Measurements from ENCODE around the gene NRAP. TPM values are rescaled to one million over a fixed set of nuclear protein-coding genes. Genes with fewer than 3 reads are reported as not detected.

The NRAP gene
- total and polyA plus RNA-seq, 2 of the 4 experiments (the other 2 are of a cell fraction), result not detected

DNA sequence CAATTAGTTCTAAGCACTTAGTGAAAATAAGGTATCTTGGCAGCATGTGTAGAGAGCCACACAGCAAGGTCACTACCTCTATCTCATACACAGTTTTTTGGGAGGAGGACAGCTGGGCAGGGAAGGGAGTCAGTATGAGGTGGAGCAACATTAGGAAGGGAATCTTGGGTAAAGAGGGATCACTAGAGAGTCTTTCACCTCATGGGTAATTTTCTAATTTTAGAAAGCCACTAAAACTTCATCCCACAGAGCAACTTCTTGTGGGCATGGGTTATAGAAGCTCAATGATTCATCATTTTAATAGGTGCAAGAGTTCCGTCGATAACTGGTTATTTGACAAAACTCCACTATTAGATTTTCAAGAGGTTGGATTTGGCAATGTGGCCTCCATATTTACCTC is 2.5 kb downstream of the NRAP start:
- H3K27me3 ChIP-seq (ENCODE audit: control insufficient read depth, insufficient read depth, low read length), result peaks cover 8% of the 10 kb centered on the region
- intact Hi-C loops (cut with micrococcal nuclease) (no loop called here), in situ Hi-C loops (cut with MboI; ENCODE audit: low sequenced_read_pairs) (no loop called here), dilution Hi-C loops (cut with HindIII; ENCODE audit: low sequenced_read_pairs, unreplicated experiment) (no loop called here)
- WGBS, 2 experiments (ENCODE audit: extremely low coverage in 2 of 2, insufficient read length in 1 of 2), result no CpG with 5 or more reads among the region's 2 CpGs
- no peak overlapping the region for H2AFZ ChIP-seq (replicated peaks; ENCODE audit: low read length, poor library complexity)
- H3K9me3 ChIP-seq (ENCODE audit: control insufficient read depth, insufficient read depth, low read length), result no peaks in the 10 kb centered on the region
- H3K4me3 ChIP-seq (ENCODE audit: insufficient read depth, low read depth, low read length), result no peak overlapping the region
- DNase-seq (no peak), ATAC-seq (ENCODE audit: low read depth) (no peak)
- H3K36me3 ChIP-seq (ENCODE audit: control insufficient read depth, insufficient read depth, low read length), result no peaks in the 10 kb centered on the region
- no TSS peak for BruUV-seq (replicated peaks)
- H4K91ac ChIP-seq (ENCODE audit: insufficient read depth, low read depth, low read length), result no peak overlapping the region
- H4K5ac ChIP-seq (ENCODE audit: low read depth, low read length), result no peak overlapping the region
- no peaks in the 10 kb centered on the region for H3K79me1 ChIP-seq (ENCODE audit: low read depth in 1 of 2, low read length in 2 of 2)
- no peak overlapping the region for H2AK9ac ChIP-seq (replicated peaks; ENCODE audit: low read depth, low read length, poor library complexity)
- H2AK5ac ChIP-seq (ENCODE audit: low read depth, low read length), result no peak overlapping the region
- H3K9me1 ChIP-seq (ENCODE audit: insufficient read depth, low read length), result no peaks in the 10 kb centered on the region
- no peak for TF ChIP-seq RAD21 (IDR thresholded peaks at IDR 0.05; ENCODE audit: low read length)
- TF ChIP-seq CHD1 (IDR thresholded peaks at IDR 0.05; ENCODE audit: low read depth, low read length), result no peak
- no peak for TF ChIP-seq POLR2A (IDR thresholded peaks at IDR 0.05; ENCODE audit: low read depth, low read length)
- TF ChIP-seq NFE2L2 (IDR thresholded peaks at IDR 0.05; ENCODE audit: low read depth, low read length), result no peak
- no peak for TF ChIP-seq MXI1 (IDR thresholded peaks at IDR 0.05; ENCODE audit: borderline replicate concordance, low read depth, low read length)
- ChIA-PET POLR2A (ENCODE audit: unreplicated experiment) (no interaction called here), CTCF (no interaction called here)
- no peak overlapping the region for H2BK5ac ChIP-seq (ENCODE audit: low read depth, low read length, poor library complexity, severe bottlenecking)
- H4K20me1 ChIP-seq (ENCODE audit: insufficient read depth, low read length), result no peaks in the 10 kb centered on the region
- H3K4ac ChIP-seq (ENCODE audit: low read depth, low read length), result no peak overlapping the region
- H4K8ac ChIP-seq (ENCODE audit: low read depth in 2 of 2, low read length in 2 of 2), result no peak overlapping the region
- no peak overlapping the region for H3K9ac ChIP-seq (ENCODE audit: low read depth, low read length)
- no peak overlapping the region for H2BK120ac ChIP-seq (ENCODE audit: low read depth, low read length)
- no peak overlapping the region for H3K23ac ChIP-seq (ENCODE audit: low read depth, low read length)
- no peak overlapping the region for H3K4me2 ChIP-seq (ENCODE audit: low read depth, low read length)
- H2BK15ac ChIP-seq (ENCODE audit: low read depth, low read length), result no peak overlapping the region
- no peak overlapping the region for H3K56ac ChIP-seq (ENCODE audit: extremely low read depth, insufficient read depth, low read length)
- peaks cover 3% of the 10 kb centered on the region for H3K4me1 ChIP-seq (ENCODE audit: control insufficient read depth, insufficient read depth, low read length)
- H3K18ac ChIP-seq (ENCODE audit: low read depth, low read length), result no peak overlapping the region
- H3K27ac ChIP-seq (ENCODE audit: insufficient read depth, low read length), result no peak overlapping the region
- H3K14ac ChIP-seq (replicated peaks; ENCODE audit: low read depth, low read length), result no peak overlapping the region
- no peak overlapping the region for H2BK20ac ChIP-seq (ENCODE audit: low read depth, low read length)
